Heart right ventricle (tissue), 16 donors: ENCODE data around the gene CLIC3. TPM values are rescaled to one million over a fixed set of nuclear protein-coding genes. Genes with fewer than 3 reads are reported as not detected.
A peak's percentile ranks its signal among the peaks of the same experiment; 100 is the strongest.

Experiments
- ATAC-seq, 8 donors: fragments of 200-7000 bp; cut with Tn5 transposase; one replicate each; pipeline ENCODE4 v1.9.1; 2020; ENCODE audit warnings: mild to moderate bottlenecking in 8 of 8, moderate library complexity in 8 of 8, moderate number of reproducible peaks in 1 of 8
- DNase-seq, 2 donors: peaks; one replicate each; pipeline ENCODE4 v3.0.0-alpha.2; 2020
- H3K27ac ChIP-seq, 10 donors: fragments of 200-600 bp; sonication (generic) in 2 of 10; one replicate each; pipeline versions ENCODE4 v1.5.0 to v1.8.0; 2020 to 2022; ENCODE audit warnings: mild to moderate bottlenecking in 3 of 10
- H3K27me3 ChIP-seq, 7 donors: fragments of 200-600 bp; one replicate each; pipeline ENCODE4 v1.8.0; 2021 to 2022; ENCODE audit warnings: mild to moderate bottlenecking in 2 of 7
- H3K36me3 ChIP-seq, 9 donors: fragments of 200-600 bp; sonication (generic) in 1 of 9; one replicate each; pipeline versions ENCODE4 v1.5.0 to v1.8.0; 2020 to 2022; ENCODE audit warnings: mild to moderate bottlenecking in 2 of 9
- H3K4me1 ChIP-seq, 9 donors: fragments of 200-600 bp; sonication (generic) in 1 of 9; one replicate each; pipeline versions ENCODE4 v1.5.0 to v1.8.0; 2020 to 2022; ENCODE audit warnings: mild to moderate bottlenecking in 4 of 9
- H3K4me3 ChIP-seq, 10 donors: fragments of 200-600 bp; sonication (generic) in 2 of 10; one replicate each; pipeline versions ENCODE4 v1.5.0 to v1.8.0; 2020 to 2022; ENCODE audit warnings: mild to moderate bottlenecking in 7 of 10, moderate library complexity in 2 of 10
- H3K9me3 ChIP-seq, 11 donors: fragments of 200-600 bp in 10 of 11; sonication (generic) in 2 of 11; one replicate each; pipeline versions ENCODE4 v1.5.0 to v1.8.0; 2013 to 2022; ENCODE audit warnings: mild to moderate bottlenecking in 2 of 11, control low read depth in 1 of 11, moderate library complexity in 1 of 11
- CTCF ChIP-seq, 9 donors: fragments of 200-600 bp; sonication (generic) in 2 of 9; IDR thresholded peaks; one replicate each; pipeline versions ENCODE4 v1.5.0 to v1.8.0; 2021 to 2022; ENCODE audit warnings: antibody characterized with exemption in 9 of 9, mild to moderate bottlenecking in 5 of 9, moderate library complexity in 1 of 9
- WGBS, 2 donors: extraction: QIAGEN DNeasy Blood & Tissue Kit; methylation state at CpG; one replicate each; pipeline ENCODE4 v1.1.7; 2013; ENCODE audit warnings: inconsistent platforms in 1 of 2; 5-methylcytosine and 5-hydroxymethylcytosine counted together
- intact Hi-C, 10 donors: fragments of 100-400 bp; cut with DNase I; formaldehyde crosslinking; loops; one replicate each; pipeline versions ENCODE4 v1.11.1 to v1.14.2; 2022
- polyA plus RNA-seq, 2 donors: library from polyadenylated mRNA; stranded (reverse); fragments of 200-250 nt; gene quantifications; one replicate each; pipeline ENCODE4 v1.2.3, GENCODE V29; 2013
- total RNA-seq, 10 donors: library from RNA; stranded (reverse); fragmentation: NEBNext Ultra II Directional in 3 of 10; extraction: Animal tissue kit (Norgen Biotek cat#: 25700) in 3 of 10; gene quantifications; one replicate each; pipeline versions ENCODE4 v1.2.1 to v1.2.4, GENCODE V29; 2021 to 2023
- donor health status: Arrhythmogenic right ventricular cardiomyopathy.
- donor health status: ischemic (EF 13 %, LVEDD 7.1; RV severe dilation, severe dysfunction).
- donor health status: healthy with polysubstance abuse.
- donor health status: DM: no; HTN: yes; CAD: no.
- donor health status: DM: no; HTN: no; CAD: no.
- donor health status: ischemic (EF 25% LVEDD 6.9; RV normal size, moderate dysfunction).
- donor health status: ischemic (EF 25% LVEDD 5.7; RV mildly dilated, moderate dysfunction).
- donor health status: healthy.
- donor health status: DM: yes; HTN: yes; CAD: no.
- donor health status: Ischemic cardiomyopathy.
- donor health status: ischemic (EF 35%, LVEDD 5.7; RV mildly dilated, moderate dysfunction).
- donor health status: nonischemic (EF 11% LVEDD 7.7; RV severe dilation, severe dysfunction).
- donor health status: DM: yes; HTN: yes; CAD: no.
- donor health status: PGD.
- donor health status: ischemic (EF 29% LVEDD 5.4; RV normal size, mild dysfunction).
- donor health status: nonischemic (EF 23%, LVEDD 6.1; RV moderate dilation, normal function).

Gene CLIC3
- total and polyA plus RNA-seq, 12 donors, result 0.46 to 21.4 (median 3.2) TPM

GRCh38 chr9:136990242-136990911 lies 6.0 kb downstream of the CLIC3 start:
- no peak for DNase-seq
- no peak overlapping the region for H3K4me3 ChIP-seq
- 79 to 85% methylated on average over 10 of the region's 10 CpGs for WGBS, 2 donors
- H3K4me1 ChIP-seq, result peaks cover under 1 to 43% (median 35%) of the 10 kb centered on the region in 9 donors
- H3K27ac ChIP-seq, result peak overlapping the region in 1 of 10 donors; percentile 91
- peaks cover 0 to 8% (median 0%) of the 10 kb centered on the region in 11 donors for H3K9me3 ChIP-seq
- intact Hi-C loops, result loop anchor here in 4 of 10 donors (5.0 kb wide), 1 partner anchor 43 kb away; the partner anchor contains the start of gene C8G (in 4 of the 4)
- peaks cover 0 to 31% (median 18%) of the 10 kb centered on the region in 7 donors for H3K27me3 ChIP-seq
- ATAC-seq, result no peak
- H3K36me3 ChIP-seq, result peaks cover 0 to 13% (median 0%) of the 10 kb centered on the region in 9 donors
- no peak for TF ChIP-seq CTCF (IDR thresholded peaks at IDR 0.05)

GRCh38 chr9:136988872-136989271 lies 7.5 kb downstream of the CLIC3 start:
- no peak for DNase-seq
- H3K4me1 ChIP-seq, result peaks cover 0 to 41% (median 28%) of the 10 kb centered on the region in 9 donors
- TF ChIP-seq CTCF (IDR thresholded peaks at IDR 0.05), result no peak
- H3K27ac ChIP-seq, result no peak overlapping the region
- peaks cover 0 to 8% (median 0%) of the 10 kb centered on the region in 11 donors for H3K9me3 ChIP-seq
- WGBS, 2 donors, result 95 to 96% methylated on average over 4 of the region's 4 CpGs
- H3K4me3 ChIP-seq, result no peak overlapping the region
- peaks cover 0 to 8% (median 0%) of the 10 kb centered on the region in 9 donors for H3K36me3 ChIP-seq
- intact Hi-C loops, result no loop called here
- ATAC-seq, result no peak
- H3K27me3 ChIP-seq, result peaks cover 0 to 30% (median 15%) of the 10 kb centered on the region in 7 donors

DNA sequence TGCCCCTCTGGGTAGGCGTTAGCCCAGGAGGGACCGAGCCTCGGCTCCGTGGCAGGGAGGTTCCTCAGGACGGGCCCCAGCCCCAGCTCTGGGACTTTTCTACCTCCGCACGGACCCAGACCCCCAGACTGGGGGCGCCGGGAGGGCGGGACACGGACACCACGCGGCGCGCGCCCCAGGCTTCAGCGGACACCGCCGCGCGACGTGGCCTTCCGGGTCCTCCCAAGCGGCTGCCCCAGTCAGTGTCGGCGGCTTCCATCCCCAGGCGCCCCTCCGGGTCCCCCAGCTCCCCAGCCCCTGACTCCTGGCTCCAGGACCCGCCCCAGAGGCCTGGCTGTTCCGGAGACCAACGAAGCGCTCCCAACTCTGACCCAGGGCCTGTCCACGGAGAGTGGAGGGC lies 10.5 kb downstream of the CLIC3 start:
- Histone ChIP-seq H3K36me3 (no peaks in the 10 kb centered on the region), H3K4me1 (peaks cover 5 to 45% (median 27%) of the 10 kb centered on the region in 9 donors), H3K9me3 (peaks cover 0 to 5% (median 0%) of the 10 kb centered on the region in 11 donors), H3K27ac (no peak overlapping the region), H3K27me3 (peaks cover 0 to 38% (median 15%) of the 10 kb centered on the region in 7 donors), H3K4me3 (peak overlapping the region in 2 of 10 donors; percentile 14 to 15)
- intact Hi-C loops, result no loop called here
- no peak for TF ChIP-seq CTCF (IDR thresholded peaks at IDR 0.05)
- no peak for ATAC-seq
- DNase-seq, result peak in 1 of 2 donors; percentile 15
- WGBS, 2 donors, result 18 to 25% methylated on average over 31 to 33 of the region's 33 CpGs

GRCh38 chr9:136985027-136985602 lies 11.3 kb downstream of the CLIC3 start:
- Histone ChIP-seq H3K4me1 (peaks cover 5 to 53% (median 29%) of the 10 kb centered on the region in 9 donors), H3K36me3 (no peaks in the 10 kb centered on the region), H3K27ac (no peak overlapping the region), H3K9me3 (no peaks in the 10 kb centered on the region), H3K27me3 (peaks cover 0 to 38% (median 15%) of the 10 kb centered on the region in 7 donors), H3K4me3 (peak overlapping the region in 4 of 10 donors; percentile 7 to 15 (median 14))
- intact Hi-C loops, result no loop called here
- ATAC-seq (peak in 1 of 8 donors; percentile 2), DNase-seq (peak in 1 of 2 donors; percentile 22)
- no peak for TF ChIP-seq CTCF (IDR thresholded peaks at IDR 0.05)
- WGBS, 2 donors, result 16 to 20% methylated on average over 43 to 48 of the region's 48 CpGs
